Measurements from ENCODE around the gene ZNF827. TPM values are rescaled to one million over a fixed set of nuclear protein-coding genes. Genes with fewer than 3 reads are reported as not detected.
A peak's percentile ranks its signal among the peaks of the same experiment; 100 is the strongest.

The ZNF827 gene
- total RNA-seq, 1 donor: 20.5 TPM

DNA sequence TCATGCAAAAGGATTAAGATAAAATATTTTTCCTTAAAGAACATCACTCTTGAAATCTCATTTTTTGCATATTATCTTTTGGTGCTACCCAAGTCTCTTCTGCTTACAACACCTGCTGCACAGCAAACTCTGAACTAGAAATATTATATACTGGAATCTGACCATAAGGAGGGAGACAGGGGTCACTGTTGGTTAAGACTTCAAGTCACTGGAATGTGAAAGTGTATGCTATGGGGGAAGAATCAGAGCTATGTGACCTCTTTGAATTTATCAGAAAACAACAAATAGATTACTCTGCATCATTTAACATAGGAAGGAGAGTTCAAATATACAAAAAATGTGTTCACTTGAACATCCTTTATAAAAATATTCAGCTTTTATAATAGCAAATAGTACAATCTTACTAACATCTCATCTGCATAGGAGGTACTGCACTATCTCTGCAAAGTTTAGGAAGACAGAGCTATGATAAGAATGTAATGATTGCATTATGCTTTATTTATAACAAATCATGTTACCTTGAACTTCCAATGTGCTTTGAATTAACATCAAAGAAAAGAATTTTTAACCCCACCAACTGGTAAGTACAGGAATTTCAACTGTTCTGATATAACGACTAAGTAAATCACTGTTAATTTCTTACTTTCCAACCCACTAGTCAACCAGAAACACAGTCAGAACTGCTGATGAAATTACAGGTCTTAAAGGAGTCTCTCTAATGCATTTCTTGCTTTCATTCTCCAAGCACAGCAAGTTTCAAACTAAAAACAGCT is 69.8 kb downstream of the ZNF827 start:
- peak in 1 of 3 donors; percentile 49 for DNase-seq (ENCODE audit: low read depth in 2 of 3, low spot score in 2 of 3)

DNA sequence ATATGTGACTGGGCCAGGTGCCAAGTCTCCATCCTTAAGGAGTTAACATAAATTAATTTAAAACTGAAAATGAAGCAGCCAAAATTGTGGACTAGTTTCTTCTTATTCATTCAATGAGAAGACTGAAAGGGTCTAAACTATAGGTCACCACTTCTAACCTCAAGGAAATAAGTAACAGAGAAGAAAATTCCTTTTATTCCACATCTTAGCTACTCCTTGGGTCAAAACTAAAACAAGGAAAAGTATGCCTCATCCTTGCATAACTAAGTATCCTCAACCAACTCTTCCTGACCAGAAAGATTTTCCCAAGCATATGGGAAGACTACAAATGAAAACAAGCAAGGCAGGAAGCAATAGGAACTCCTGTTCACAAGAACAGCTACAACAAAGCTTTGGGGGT is 71.2 kb downstream of the ZNF827 start:
- DNase-seq (ENCODE audit: low read depth in 2 of 3, low spot score in 2 of 3): no peak

GRCh38 chr4:145866991-145867390 is 71.6 kb downstream of the ZNF827 start:
- no peak for DNase-seq (ENCODE audit: low read depth in 2 of 3, low spot score in 2 of 3)

DNA sequence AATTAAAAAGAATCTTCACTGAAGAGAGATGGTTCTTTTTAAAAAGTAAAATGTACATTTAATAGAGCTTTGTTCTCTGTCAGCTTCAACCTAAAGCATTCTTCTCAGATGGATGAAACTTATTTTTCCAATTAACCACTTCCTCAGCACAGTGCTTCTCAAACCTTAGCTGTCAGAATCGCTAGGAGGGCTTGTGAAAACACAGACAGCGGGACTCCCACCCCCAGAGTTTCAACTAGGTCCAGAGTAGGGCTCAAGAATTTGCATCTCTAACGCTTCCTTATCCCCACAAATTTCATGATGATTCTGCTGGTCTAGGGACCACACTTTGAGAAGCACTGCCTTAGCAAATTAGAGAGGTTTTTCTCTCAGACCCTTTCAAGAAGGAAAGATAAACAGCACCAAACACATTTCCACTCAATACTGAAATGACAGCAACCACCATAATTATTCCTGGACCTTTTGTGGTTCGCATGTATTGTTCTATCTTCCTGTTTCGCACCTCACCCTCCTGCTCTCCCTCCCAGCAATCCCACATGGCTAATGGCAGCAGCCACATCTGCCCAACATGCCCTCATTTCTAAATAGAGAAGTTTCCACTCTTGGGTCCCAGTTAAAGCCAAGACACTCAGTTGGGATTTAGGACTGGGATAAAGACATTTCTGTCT is 73.2 kb downstream of the ZNF827 start:
- no peak for DNase-seq (ENCODE audit: low read depth in 2 of 3, low spot score in 2 of 3)

- no peak for DNase-seq (ENCODE audit: low read depth in 2 of 3, low spot score in 2 of 3)
Observed at GRCh38 chr4:145863191-145863590, 75.4 kb downstream of the ZNF827 start.

DNA sequence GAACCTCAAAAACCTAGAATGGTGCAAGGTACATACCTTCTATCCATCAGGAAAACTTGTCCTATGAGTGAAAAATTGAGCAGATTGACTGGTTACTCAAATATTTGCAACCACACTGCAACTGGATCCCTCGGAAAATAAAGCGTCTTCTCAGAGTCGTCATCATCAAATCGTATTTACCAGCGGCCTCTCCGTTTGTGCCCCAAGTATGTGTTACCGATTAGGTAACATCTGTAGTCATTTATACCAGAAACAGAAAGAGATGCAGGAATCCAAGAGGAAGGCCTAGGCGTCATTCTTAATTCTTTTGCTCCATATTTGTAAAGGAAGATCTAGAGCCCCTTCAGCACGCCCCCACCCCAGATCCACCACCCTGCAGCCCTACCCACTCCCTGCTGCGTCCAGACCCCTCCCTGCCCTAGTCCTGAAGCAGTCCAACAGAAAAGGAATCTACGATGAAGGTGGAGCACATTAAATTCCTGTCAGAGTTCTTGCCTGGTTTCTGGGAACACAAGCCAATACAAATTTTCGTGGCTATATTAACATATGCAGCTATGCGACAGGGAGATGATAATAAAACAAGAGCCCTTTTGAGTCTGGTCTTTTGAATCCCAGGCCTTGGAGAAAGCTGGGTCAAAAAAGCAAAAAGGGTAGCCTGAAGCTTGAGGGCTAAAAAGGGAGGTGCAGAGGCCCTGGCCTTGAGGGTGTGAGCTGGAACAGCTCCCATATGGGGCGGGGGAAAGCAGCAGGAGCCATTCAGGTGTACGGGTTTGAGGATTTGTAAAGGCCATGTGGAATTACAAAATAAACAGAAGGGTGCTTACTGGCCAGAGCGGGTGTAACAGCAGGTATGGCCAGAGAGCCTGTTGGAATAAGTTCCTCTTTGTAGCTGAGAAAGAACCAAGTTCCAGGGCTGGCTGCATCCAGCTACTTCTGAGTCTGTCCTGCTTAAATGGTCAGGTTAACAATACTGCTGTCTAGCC is 77.0 kb downstream of the ZNF827 start:
- DNase-seq (ENCODE audit: low read depth in 2 of 3, low spot score in 2 of 3): no peak

GRCh38 chr4:145860897-145861296 is 77.7 kb downstream of the ZNF827 start:
- no peak for DNase-seq (ENCODE audit: low read depth in 2 of 3, low spot score in 2 of 3)

- no peak for DNase-seq (ENCODE audit: low read depth in 2 of 3, low spot score in 2 of 3)
Observed at GRCh38 chr4:145860446-145860845, 78.2 kb downstream of the ZNF827 start.

DNA sequence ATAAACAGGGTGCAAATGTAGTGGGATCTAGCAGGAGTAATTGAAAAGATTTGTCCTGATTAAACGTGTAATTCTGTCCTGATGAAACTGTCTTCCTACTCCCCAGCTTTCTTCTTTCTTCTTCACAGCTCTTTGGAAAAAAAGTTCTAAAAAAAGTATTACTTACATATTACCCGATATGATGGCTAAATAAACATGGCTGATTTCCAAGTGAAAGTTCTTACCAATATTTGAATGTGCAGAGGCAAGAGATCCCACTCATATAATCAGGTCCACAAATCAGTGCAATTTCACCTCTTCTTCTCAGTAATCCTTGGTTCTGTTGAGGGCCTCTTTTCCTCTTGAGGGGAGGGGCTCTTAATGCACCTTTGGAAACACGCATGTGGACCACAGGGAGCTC is 78.7 kb downstream of the ZNF827 start:
- no peak for DNase-seq (ENCODE audit: low read depth in 2 of 3, low spot score in 2 of 3)

GRCh38 chr4:145859426-145859825 is 79.2 kb downstream of the ZNF827 start:
- no peak for DNase-seq (ENCODE audit: low read depth in 2 of 3, low spot score in 2 of 3)

DNA sequence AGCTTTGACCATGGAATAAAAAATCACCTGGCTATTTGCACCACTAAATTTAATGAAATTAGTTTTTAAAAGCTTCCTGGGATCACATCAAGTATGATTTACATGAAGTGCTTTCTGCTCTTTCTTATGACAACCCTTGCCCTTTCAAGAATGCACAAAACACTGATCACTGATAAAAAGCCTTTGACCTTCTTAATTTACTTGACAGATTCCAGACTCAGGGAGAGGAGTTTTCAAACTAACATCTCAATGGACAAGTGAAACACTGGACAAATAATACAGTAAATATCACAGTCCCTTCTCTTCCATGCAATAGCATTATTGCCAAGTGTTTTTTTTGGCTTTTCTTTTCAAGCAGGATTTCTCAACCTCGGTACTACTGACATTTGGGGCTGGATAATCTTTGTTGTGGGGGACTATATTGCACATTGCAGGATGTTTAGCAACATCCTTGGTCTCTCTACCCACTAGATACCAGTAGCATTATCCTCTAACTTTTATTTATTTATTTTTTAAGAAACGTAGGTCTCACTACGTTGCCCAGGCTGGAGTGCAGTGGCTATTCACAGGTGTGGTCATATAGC is 86.3 kb downstream of the ZNF827 start:
- no peak for DNase-seq (ENCODE audit: low read depth in 2 of 3, low spot score in 2 of 3)

DNA sequence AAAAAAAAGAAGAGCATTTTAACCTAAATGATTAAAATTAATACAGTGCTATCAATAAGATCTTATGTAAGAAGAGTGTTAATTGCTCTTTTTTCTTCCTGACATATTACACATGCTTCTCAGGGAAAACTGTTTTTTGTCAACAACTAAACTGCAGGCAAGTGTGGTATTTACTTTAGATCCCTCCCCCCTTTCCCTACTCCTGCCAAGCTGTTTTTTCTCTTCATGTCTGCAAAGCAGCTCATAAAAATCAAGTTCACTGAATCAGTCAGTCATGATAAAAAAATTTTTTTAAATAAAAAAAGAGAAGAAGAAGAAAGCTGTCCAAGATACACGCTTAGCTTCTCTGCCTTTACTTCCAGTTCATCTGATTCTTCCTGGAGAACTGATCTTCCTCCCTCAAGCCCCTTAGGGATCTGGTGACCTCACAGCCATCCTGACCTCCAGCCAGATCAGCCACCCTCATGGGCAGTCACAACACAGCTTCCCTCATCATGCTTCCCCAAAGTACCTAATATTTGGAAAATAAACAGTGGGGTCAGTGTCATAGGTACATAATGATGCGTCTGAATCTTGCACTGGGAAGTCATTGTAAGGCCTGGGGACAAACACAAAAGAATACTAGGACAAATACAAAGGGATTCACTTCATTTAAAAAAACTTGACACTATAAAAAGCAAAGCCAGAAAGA is 87.0 kb downstream of the ZNF827 start:
- no peak for DNase-seq (ENCODE audit: low read depth in 2 of 3, low spot score in 2 of 3)

- DNase-seq (ENCODE audit: low read depth in 2 of 3, low spot score in 2 of 3): no peak
Observed at GRCh38 chr4:145847764-145848163, 90.9 kb downstream of the ZNF827 start.

DNA sequence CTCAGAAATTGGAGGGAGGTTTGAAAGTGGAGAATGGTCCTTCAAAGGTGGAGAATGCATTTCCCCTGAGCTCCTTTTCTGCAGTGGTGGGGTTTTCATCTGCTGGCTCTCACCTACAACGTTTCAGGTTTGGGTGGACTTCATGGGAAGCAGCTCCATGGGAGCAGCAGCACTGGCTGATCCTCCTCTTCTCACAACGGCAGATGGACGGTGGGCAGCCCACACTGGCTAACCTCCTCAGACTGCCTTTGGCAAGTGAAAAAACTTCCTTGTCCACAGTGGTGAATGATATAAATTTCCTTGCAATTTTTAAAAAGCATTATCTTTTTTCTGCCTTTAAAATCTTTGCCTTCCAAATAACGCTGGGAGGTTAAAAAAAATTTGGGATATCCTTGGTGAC is 93.5 kb downstream of the ZNF827 start:
- DNase-seq (ENCODE audit: low read depth in 2 of 3, low spot score in 2 of 3): no peak

- peak in 2 of 3 donors; percentile 15 to 46 for DNase-seq (ENCODE audit: low read depth in 2 of 3, low spot score in 2 of 3)
Observed at GRCh38 chr4:145843639-145844038, 95.0 kb downstream of the ZNF827 start.

DNA sequence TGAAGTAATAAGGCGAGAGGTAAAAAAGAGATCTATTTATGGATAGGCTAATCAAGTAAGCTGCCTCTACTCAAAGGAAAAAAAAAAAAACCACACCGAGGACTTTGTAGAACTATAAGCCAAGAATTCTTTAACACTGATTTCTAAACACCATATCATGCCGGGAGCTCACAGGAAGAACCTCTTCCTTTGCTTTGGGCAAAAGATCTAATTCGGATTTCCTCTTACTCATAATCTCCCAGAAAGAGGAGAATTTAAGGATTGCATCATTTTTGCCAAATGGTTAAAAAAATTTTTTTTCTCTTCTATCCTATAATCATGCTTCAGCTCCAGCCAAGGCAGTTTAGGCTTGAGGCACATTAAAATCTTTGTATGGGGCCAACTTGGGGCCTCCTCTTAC is 95.5 kb downstream of the ZNF827 start:
- DNase-seq (ENCODE audit: low read depth in 2 of 3, low spot score in 2 of 3): no peak

GRCh38 chr4:145842224-145842887 is 96.3 kb downstream of the ZNF827 start:
- DNase-seq (ENCODE audit: low read depth in 2 of 3, low spot score in 2 of 3): no peak

DNA sequence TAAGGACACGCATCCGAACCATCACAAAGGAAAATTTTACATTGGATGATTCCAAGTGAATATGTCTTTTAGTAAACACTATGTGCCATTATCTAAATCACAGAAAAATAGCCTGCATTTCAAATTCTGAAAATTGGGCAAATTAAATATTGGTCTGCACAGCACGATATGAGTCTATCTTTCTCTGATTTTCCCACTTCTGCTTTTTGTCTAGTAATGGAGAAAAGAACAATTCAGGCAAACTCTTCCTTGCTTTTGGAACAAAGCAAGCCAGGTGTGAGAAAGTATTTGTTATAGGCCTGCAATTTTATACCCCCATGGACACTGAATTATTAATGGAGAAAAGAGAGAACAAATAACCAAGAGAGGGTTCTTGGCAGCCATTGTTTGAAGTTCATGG is 97.8 kb downstream of the ZNF827 start:
- DNase-seq (ENCODE audit: low read depth in 2 of 3, low spot score in 2 of 3): no peak

DNA sequence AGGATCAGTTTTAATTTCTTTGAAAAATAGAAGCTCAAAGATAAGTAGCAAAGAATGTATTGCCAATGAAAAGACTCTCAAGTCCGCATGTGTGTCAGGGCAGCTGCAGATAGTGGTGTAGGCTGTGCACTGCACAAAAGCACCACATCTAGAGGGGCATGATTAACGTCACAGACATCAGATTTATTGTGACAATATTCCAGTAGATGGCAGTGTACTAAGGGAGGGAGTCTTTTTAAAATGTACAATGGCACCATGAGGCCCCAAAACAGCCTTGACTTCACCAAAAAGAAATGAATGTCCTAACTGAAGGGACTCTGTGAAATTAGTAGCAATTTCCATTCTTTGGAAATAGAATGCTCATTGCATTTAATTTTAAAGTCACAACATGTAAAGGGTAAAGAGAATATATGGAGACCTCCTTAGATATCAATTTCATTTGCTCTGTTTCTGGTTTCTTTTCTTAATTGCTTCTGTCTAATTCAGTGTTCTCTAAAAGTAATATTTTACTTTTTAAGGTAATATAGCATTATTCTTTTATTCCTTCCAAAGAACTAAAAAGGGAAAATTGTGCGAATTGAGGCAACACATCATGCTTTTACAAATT is 98.4 kb downstream of the ZNF827 start:
- peak in 2 of 3 donors; percentile 27 to 69 for DNase-seq (ENCODE audit: low read depth in 2 of 3, low spot score in 2 of 3)
